GM12892 (cell line): ENCODE data around the gene CCL2.

ENCODE experiments used
- POLR2A ChIP-seq: IDR thresholded peaks from 2 replicates; pipeline ENCODE4 v1.6.1; 2011; ENCODE audit warnings: low read depth, low read length, control low read depth
- POLR2AphosphoS5 ChIP-seq: IDR thresholded peaks from 2 replicates; pipeline ENCODE4 v1.6.1; 2011; ENCODE audit warnings: low read depth, low read length, control low read depth
- TAF1 ChIP-seq: IDR thresholded peaks from 2 replicates; pipeline ENCODE4 v1.6.1; 2011; ENCODE audit warnings: low read depth, mild to moderate bottlenecking, control low read depth, low read length, borderline replicate concordance

- TF ChIP-seq POLR2AphosphoS5: no peak
- TF ChIP-seq POLR2A: no peak
- TF ChIP-seq TAF1: no peak
Measured at GRCh38 chr17:34246446-34246845, 8.6 kb upstream of the CCL2 start.
